ENCODE data around the gene PSRC1. TPM values are rescaled to one million over a fixed set of nuclear protein-coding genes. Genes with fewer than 3 reads are reported as not detected.

Gene PSRC1
- total RNA-seq, 1 experiment from 2014 or later: 60.3 TPM

- no peak overlapping the region for H4K5ac ChIP-seq (ENCODE audit: insufficient read length, low read depth, low read length)
- H4K8ac ChIP-seq (replicated peaks; ENCODE audit: insufficient read length, low read depth, low read length): no peak overlapping the region
- no peak overlapping the region for H3K4ac ChIP-seq (ENCODE audit: low read depth, low read length)
- no peak overlapping the region for H3K4me2 ChIP-seq (ENCODE audit: insufficient read depth, insufficient read length, low read length)
- H2BK120ac ChIP-seq (ENCODE audit: low read depth, low read length, poor library complexity, severe bottlenecking): no peak overlapping the region
- H3K14ac ChIP-seq (ENCODE audit: insufficient read depth, low read length): no peak overlapping the region
- H3K79me2 ChIP-seq (ENCODE audit: insufficient read depth, low read length): no peaks in the 10 kb centered on the region
- no peak overlapping the region for H3K4me3 Mint-ChIP-seq
- H3K4me1 Mint-ChIP-seq: peaks cover 15 to 23% of the 10 kb centered on the region in 2 experiments
- no CpG with 5 or more reads among the region's 9 CpGs for WGBS (ENCODE audit: extremely low coverage, insufficient read length, low lambda C conversion rate)
- no peak overlapping the region for H3T11ph ChIP-seq (ENCODE audit: low read length)
- no peak overlapping the region for H3K9ac ChIP-seq (ENCODE audit: extremely low read depth, insufficient read length, low read length)
- H3K18ac ChIP-seq (ENCODE audit: insufficient read length, low read depth, low read length): no peak overlapping the region
- H2AFZ ChIP-seq (ENCODE audit: low read length): no peak overlapping the region
- no peak for DNase-seq
- no peaks in the 10 kb centered on the region for H3K27me3 ChIP-seq (ENCODE audit: insufficient read depth, low read length)
- H3K27ac Mint-ChIP-seq: no peak overlapping the region
- no peak overlapping the region for H2BK15ac ChIP-seq (ENCODE audit: low read depth, low read length)
- no peaks in the 10 kb centered on the region; the same call in 1 of the 2 replicates for H3K4me1 ChIP-seq (ENCODE audit: insufficient read depth, low read length)
- H2BK5ac ChIP-seq (ENCODE audit: insufficient read length, low read length): no peak overlapping the region
- no peaks in the 10 kb centered on the region for H4K20me1 ChIP-seq (ENCODE audit: control insufficient read depth, insufficient read depth, insufficient read length)
- H3K9me3 Mint-ChIP-seq: no peaks in the 10 kb centered on the region; a peak in 1 of 5 replicates
- H3K23ac ChIP-seq (ENCODE audit: insufficient read length, low read depth, low read length): no peak overlapping the region
- H3K9me3 ChIP-seq (ENCODE audit: control insufficient read depth, low read depth, low read length): no peaks in the 10 kb centered on the region
- H3K23me2 ChIP-seq (ENCODE audit: insufficient read length, low read depth, low read length, poor library complexity, severe bottlenecking): no peaks in the 10 kb centered on the region
- no peak overlapping the region for H4K91ac ChIP-seq (ENCODE audit: insufficient read length, low read depth, low read length)
- H2AK5ac ChIP-seq (ENCODE audit: insufficient read length, low read length): no peak overlapping the region
- H3K79me1 ChIP-seq (ENCODE audit: insufficient read depth, low read depth, low read length, poor library complexity, severe bottlenecking): no peaks in the 10 kb centered on the region
- H3K27me3 Mint-ChIP-seq (ENCODE audit: low read depth): no peaks in the 10 kb centered on the region
- no peak overlapping the region for H3K56ac ChIP-seq (ENCODE audit: insufficient read length, low read depth, low read length)
- no peak overlapping the region for H2BK20ac ChIP-seq (ENCODE audit: low read depth, low read length, poor library complexity, severe bottlenecking)
- no peak overlapping the region for H3K27ac ChIP-seq (ENCODE audit: insufficient read length, low read depth, low read length)
- peaks cover 8 to 45% (median 31%) of the 10 kb centered on the region in 3 experiments; a peak in 6 of 7 replicates for H3K36me3 Mint-ChIP-seq (ENCODE audit: insufficient read depth in 1 of 3, low read depth in 3 of 3)
- no peak for TF ChIP-seq CTCF (conservative IDR thresholded peaks at IDR 0.05)
- no peak overlapping the region for H2BK12ac ChIP-seq (ENCODE audit: insufficient read length, low read depth, low read length)
Measured at GRCh38 chr1:109264379-109264755, 18.6 kb downstream of the PSRC1 start.

All from H9 (cell line).